GM18873 (cell line): ENCODE measurements around the gene TLK2.

ENCODE experiments used
- ATAC-seq: cut with Tn5 transposase; IDR thresholded peaks from one replicate; pipeline ENCODE4 v1.9.1; 2021; ENCODE audit warnings: mild to moderate bottlenecking, moderate library complexity, moderate number of reproducible peaks; ENCODE audit not compliant: unreplicated experiment, low FRiP score

TLK2 gene

DNA sequence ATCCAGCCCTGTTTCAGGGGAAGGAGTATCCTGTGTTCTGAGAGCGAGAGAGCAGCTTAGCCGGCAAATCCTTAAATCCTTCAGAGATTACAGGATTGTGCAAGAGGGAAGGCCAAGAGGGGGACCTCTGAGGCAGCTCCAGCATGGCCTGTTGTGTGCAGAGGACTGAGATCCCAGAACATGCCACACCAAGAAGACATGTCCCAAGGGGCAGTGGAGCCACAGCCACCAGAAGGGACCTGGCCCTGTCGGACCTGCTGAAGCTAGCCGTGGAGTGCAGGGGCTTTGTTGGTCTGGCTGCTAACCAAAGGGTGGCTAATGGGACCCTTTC lies 147.2 kb downstream of the TLK2 start:
- no peak for ATAC-seq

- no peak for ATAC-seq
These were observed 148.1 kb downstream of the TLK2 start for GRCh38 chr17:62626719-62627218.

DNA sequence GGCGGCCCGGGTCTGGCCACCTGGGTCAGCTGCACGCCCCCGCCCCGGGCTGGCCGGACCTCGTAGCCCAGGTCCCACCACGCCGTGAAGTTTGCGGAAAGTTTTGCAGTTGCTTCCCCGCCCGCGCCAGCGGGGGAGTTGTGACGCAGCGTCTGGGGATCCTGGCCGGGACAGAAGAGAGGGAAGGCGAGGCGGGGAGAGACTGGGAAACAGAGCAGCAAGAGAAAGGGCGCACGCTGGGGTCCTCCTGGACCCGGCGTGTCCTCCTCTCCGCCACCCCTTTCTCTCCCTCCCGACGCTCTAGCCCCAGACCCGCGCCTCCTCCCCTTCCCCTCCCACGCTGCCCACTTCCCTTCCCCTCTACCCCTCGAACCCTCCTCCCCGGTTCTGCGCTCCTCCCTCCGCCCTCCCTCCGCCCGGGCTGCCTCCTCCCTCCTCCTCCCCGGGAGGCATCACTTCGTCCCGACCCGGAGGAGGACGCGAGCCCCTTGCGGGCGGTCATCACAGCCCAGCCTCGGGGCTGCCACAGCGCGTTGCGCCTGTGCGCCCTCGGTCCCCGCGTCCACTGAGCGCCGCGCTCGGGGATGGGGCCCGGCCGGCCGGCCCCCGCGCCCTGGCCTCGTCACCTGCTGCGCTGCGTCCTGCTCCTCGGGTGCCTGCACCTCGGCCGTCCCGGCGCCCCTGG lies 148.7 kb downstream of the TLK2 start, which contains the start of gene MRC2:
MRC2 (plus strand) TSS at position 452 of the 685 bp plus-strand sequence; CDS start at position 585, 133 bp downstream.
- ATAC-seq: no peak

DNA sequence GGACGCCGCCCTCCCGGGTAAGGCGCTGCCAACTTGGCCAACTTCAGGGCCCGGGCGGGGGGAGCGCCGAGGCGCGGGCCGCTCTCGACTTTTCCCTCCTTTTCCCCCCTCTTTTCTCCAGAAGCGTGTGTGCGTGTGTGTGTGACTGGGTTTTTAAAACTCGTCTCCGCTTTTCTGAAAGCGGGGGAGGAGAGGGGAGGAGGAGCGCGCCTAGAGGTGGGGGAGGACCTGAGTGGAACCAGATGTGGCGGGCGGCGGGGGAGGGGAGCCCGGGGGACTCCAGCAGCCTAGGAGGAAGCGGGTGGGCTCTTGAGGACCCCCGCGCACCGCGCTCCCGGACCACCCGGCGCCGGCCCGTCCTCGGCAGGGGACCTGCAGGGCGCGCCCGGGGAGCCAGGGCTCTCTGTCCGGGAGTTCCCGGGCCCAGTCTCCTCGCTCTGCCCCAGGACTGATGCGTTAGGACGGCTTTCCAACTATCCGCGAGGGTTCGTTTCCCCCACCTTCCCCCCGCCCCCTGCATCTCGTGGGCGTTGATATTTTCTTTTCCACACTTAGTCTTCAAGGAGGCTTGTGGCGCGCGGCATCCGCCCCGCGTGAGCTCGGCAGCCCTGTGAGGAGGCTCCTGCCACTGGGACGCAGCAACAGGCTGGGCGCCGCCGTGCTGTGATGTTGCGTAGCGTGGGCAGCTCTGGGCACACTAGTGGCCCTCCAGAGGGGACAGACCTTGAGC lies 149.4 kb downstream of the TLK2 start:
- no peak for ATAC-seq

DNA sequence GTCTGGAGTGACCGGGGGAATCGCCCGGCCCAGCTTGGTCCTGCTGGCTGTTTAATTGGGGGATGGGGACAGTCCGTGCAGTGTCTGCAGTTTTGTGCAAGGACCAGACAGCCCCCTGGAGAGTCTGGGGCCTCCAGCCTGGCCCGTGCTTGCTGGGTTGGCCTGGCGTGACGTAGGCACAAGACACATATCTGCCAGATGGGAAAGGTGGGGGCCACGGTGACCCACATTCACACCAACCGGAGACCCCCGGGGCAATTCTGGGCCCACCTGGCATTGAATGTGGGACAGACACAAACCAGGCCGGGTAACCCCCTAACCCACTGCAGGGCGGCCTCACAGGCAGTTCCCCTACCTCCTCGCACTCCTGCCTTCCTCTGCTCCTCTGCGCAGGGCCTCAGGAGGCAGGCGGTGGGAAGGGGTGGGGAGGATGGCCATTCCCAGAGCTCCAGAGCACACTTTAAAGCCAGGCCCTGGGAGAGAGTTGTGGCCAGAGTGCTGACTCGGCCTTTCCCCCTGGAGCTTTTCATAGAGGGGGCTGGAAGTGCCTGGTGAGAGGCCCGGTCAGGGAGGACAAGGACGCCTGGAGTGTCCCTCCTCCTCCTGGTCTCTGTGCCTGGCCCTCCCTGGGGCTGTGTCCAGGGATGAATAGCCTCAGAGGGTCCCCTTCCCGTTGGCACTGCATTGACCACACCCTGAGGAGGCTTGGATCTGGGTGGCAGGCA lies 150.4 kb downstream of the TLK2 start:
- ATAC-seq: no peak

GRCh38 chr17:62629556-62630364 lies 151.1 kb downstream of the TLK2 start:
- ATAC-seq: no peak

DNA sequence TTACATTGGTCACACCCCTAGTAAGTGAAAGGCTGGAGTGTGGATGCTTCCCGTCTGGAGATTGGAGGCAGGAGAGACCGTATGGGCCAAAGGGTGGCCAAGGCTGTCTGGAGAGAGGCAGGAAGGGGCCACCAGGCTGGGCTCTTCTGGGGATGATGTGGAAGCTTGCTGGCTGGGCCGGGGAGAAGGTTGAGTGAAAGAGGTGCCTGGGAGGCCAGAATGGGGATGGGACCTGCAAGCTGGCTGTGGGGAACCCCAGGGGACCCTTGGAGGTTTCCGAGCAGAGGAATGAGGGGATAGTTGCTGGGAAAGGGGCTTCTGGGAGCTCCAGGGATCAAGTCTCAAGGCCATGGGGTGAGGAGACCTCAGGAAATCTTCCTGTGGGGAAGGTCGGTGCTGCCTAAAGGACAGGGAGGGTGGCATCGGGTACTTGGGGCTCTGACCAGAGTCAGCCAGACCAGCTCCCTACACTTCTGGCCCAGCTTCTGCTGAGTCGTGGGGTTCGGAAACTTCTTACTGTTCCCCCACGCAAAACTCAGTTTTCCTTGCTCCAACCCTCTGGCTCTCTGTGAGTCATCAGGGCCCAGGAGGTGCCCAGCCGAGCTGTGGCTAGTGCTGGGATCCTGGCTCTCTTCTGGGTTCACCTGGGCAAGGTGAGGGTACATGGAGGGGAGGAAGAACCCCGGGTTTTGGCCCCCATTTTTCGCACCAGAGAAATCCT lies 151.9 kb downstream of the TLK2 start:
- no peak for ATAC-seq

- no peak for ATAC-seq
These were observed 152.7 kb downstream of the TLK2 start for GRCh38 chr17:62631086-62631935.

DNA sequence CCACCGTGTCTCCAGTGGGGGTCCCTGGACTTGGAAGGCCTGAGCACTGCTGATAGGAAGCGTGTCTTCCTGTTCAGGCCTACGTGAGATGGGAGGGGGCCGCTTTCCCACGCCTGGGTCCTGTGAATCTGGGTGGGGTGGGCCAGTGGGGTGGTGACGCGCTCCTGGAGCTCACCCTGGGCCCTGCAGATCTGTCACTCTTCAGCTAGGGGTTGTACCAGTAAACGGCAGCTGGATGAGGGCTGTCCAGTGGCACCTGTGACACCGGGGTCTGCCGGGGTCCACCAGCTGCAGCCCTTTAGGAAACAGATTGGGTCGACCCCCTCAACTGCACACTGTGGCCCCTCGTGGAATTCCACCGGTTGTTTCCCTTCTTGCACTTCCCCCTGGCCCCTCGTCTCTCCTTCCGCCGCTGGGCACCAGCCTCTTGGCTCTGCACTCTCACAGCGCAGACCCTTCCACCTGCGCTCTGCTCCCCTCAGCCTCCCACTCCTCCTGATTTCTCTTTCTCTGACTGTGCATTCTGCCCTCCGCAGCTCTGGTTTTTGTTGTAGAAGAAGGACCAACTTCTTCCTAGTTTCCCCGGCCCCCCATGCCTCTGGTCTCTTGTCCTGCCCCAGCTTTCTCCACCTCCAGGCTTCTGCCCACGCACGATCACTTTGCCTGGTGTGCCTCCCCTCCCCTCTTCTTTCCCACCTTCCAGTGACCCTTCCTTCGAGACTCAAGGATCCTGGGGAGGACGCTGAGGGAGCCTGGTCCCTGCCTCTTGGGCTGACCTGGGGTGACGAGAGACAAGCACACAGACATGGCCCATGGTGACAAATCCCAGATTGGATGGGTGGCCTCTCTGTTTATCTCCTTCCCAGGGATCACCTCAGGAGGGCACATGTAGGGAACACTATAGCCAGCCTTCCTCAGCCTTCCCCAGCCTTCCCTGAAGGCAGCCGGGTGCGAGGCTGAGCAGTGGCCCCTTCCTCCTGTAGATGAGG lies 153.6 kb downstream of the TLK2 start:
- ATAC-seq: no peak

DNA sequence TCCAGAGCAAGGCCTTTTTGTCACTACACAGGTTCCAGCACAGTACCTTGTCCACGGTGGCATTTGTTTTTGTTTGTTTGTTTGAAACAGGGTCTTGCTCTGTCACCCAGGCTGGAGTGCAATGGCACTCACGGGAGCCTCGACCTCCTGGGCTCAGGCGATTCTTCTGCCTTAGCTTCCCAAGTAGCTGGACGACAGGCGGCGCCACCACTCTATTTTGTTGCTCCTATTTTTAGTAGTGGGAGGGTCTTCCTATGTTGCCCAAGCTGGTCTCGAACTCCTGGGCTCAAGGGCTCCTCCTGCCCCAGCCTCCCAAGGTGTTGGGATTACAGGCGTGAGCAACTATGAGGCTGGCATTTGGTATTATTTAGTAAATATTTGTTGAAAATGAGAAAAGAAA lies 159.2 kb downstream of the TLK2 start:
- no peak for ATAC-seq

- ATAC-seq: no peak
These were observed 162.5 kb downstream of the TLK2 start for GRCh38 chr17:62641153-62641552.

- no peak for ATAC-seq
These were observed 163.3 kb downstream of the TLK2 start for GRCh38 chr17:62641951-62642350.

DNA sequence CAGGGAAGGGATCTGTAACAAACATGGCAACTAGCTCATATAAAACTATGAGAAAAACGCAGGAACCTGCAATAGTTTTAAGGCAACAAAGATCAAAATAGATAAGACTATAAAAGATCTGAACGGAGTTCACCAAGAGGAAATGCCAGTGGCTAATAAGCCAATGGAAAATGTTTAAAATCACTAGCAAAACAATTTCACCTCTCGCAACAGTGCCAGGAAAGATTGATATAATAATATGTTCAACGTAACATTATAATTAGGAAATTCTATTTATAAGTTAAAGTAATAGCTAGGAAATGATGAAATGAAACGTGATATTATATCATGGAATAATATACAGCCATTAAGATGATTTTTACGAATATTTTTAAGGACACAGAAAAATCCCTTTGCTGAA lies 164.9 kb downstream of the TLK2 start:
- ATAC-seq: no peak

GRCh38 chr17:62644487-62645173 lies 166.0 kb downstream of the TLK2 start:
- no peak for ATAC-seq

DNA sequence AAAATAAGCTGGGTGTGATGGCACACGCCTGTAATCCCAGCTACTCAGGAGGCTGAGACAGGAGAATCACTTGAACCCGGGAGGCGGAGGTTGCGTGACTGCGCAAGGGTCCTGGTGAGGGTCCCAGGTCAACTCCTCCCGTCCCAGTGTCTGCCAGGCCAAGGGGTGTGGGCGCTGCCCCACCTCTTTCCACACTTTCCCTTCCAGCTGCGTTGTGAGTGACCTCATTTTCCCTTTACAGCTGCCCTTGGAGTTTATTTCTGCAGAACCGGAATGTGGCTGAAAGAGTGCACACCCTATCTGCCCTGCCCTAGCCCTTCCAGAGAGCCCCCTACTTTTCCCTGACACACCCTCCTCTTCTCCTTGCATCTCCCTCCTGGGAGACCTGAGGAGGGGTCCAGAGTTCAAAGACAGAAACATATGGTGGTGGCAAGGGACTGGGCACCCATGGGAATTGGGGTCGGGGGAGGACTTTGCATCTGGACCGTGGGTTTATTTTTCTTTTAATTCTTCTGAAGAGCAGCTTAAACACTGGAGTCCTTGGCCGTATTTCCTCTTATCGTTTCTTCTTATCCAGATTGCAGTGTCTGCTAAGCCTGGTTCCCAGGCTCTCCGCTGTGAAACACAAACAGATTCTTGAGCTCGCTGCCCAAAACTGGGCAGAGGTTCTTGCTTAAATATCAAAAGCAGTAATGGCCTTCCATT lies 169.8 kb downstream of the TLK2 start:
- no peak for ATAC-seq

DNA sequence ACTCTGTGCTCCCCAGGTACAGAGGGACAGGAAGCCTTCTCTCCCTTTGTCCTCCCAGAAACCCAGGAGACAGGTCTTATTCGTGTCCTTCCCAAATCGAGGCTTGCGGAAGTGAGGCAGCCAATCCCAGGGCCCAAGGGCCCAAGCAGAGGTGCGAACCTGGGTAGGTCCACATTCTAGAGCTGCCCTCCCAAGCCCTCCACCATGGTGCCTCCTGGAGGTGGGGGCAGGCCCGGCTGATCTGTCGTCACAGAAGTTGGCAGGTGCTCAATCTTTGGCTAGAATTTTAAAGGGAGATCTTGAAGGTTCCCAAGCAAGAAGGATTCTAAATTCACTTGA lies 170.3 kb downstream of the TLK2 start:
- no peak for ATAC-seq

DNA sequence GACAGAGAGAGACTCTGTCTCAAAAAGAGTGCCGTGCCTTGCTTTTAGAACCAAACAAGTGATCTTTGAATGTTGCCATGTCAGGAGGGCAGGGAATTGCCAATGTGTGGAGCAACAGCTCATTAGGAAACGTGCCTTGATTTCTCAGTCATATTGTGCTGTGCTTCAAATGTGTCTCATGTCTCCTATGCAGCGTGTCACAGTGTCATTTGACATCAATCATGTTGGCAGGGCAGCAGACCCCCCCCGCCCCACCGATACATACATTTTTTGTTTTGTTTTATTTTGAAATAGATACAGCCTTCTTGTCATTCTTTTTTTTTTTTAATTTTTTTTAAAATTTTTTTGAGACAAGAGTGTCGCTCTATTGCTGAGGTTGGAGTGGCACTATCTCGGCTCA lies 170.9 kb downstream of the TLK2 start:
- ATAC-seq: no peak
